ENCODE data around the gene SELENOM.
"Not testable (repeated sequence)": the region's sequence is repeated elsewhere in the genome, so short reads cannot be mapped to it uniquely, and the experiment has no call there.

SELENOM gene

DNA sequence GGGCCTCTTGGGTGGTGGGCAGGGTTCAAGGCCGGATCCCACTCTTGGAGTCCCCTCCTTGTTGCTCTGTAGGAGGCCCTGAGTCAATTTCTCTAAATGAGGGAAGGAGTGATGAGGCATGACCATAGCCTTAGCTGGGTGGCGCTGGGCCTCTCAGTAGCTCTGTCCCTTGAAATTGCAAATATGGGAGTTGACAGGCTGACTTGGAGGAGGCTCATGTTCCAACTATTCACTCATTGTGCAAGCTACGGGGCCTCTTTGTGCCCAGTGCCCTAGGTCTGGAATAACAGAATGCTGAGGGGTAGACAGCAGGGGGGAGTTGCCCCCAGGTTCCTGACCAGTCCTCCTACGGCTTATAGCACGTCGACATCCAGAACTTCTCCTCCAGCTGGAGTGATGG, 8.0 kb downstream of the SELENOM start:
- Histone ChIP-seq H2AFZ (ENCODE audit: low read depth, low read length, severe bottlenecking) (no peak overlapping the region), H3K4me2 (ENCODE audit: low read depth, low read length, poor library complexity, severe bottlenecking) (no peak overlapping the region), H3K79me2 (ENCODE audit: insufficient read depth, low read length) (no peaks in the 10 kb centered on the region), H3K27me3 (ENCODE audit: low read length) (no peaks in the 10 kb centered on the region), H3K9ac (ENCODE audit: low read length) (no peak overlapping the region), H3K9me2 (replicated peaks; ENCODE audit: insufficient read depth, low read length) (no peaks in the 10 kb centered on the region), H3K9me3 (ENCODE audit: insufficient read depth, low read length) (no peaks in the 10 kb centered on the region), H3F3A (ENCODE audit: insufficient read depth) (no peaks in the 10 kb centered on the region), H3K4me3 (ENCODE audit: insufficient read depth, low read length, poor library complexity, severe bottlenecking) (no peak overlapping the region), H4K20me1 (ENCODE audit: low read depth, low read length) (no peaks in the 10 kb centered on the region), H3K36me3 (ENCODE audit: low read length) (no peaks in the 10 kb centered on the region), H3K27ac (ENCODE audit: low read depth, low read length) (no peak overlapping the region)
- no peak for TF ChIP-seq EZH2phosphoT487 (conservative IDR thresholded peaks at IDR 0.05; ENCODE audit: low read length)
- no peak for TF ChIP-seq CTCF (IDR thresholded peaks at IDR 0.05; ENCODE audit: insufficient read depth, low read length, poor library complexity, severe bottlenecking)

DNA sequence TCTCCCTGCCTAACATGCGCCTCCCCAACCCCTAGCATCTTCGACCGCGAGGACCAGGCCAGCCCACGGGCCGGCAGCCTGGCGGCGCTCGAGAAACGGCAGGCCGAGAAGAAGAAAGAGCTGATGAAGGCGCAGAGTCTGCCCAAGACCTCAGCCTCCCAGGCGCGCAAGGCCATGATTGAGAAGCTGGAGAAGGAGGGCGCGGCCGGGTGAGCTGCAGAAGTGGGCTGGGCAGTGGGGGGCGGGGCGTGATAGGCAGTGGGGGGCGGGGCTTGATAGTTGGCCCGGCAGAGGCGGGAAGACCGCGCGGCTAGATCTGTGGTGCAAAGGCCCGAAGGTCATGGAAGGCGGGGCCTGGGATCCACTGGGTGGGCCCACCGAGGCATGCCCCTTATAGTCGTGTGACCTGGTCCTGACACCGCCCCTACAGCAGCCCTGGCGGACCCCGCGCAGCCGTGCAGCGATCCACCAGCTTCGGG, 8.7 kb downstream of the SELENOM start:
- no peaks in the 10 kb centered on the region for H3K9me3 ChIP-seq (ENCODE audit: insufficient read depth, low read length)
- no peak overlapping the region for H2AFZ ChIP-seq (ENCODE audit: low read depth, low read length, severe bottlenecking)
- no peaks in the 10 kb centered on the region for H4K20me1 ChIP-seq (ENCODE audit: low read depth, low read length)
- no peaks in the 10 kb centered on the region for H3K79me2 ChIP-seq (ENCODE audit: insufficient read depth, low read length)
- no peaks in the 10 kb centered on the region for H3K27me3 ChIP-seq (ENCODE audit: low read length)
- H3F3A ChIP-seq (ENCODE audit: insufficient read depth), result no peaks in the 10 kb centered on the region
- no peak overlapping the region for H3K9ac ChIP-seq (ENCODE audit: low read length)
- H3K27ac ChIP-seq (ENCODE audit: low read depth, low read length), result no peak overlapping the region
- H3K4me2 ChIP-seq (ENCODE audit: low read depth, low read length, poor library complexity, severe bottlenecking), result no peak overlapping the region
- H3K9me2 ChIP-seq (replicated peaks; ENCODE audit: insufficient read depth, low read length), result no peaks in the 10 kb centered on the region
- no peak overlapping the region for H3K4me3 ChIP-seq (ENCODE audit: insufficient read depth, low read length, poor library complexity, severe bottlenecking)
- H3K36me3 ChIP-seq (ENCODE audit: low read length), result no peaks in the 10 kb centered on the region
- TF ChIP-seq EZH2phosphoT487 (conservative IDR thresholded peaks at IDR 0.05; ENCODE audit: low read length) (no peak), CTCF (IDR thresholded peaks at IDR 0.05; ENCODE audit: insufficient read depth, low read length, poor library complexity, severe bottlenecking) (no peak)

- H3K27me3 ChIP-seq (ENCODE audit: low read length), result no peaks in the 10 kb centered on the region
- no peaks in the 10 kb centered on the region for H3K9me3 ChIP-seq (ENCODE audit: insufficient read depth, low read length)
- H4K20me1 ChIP-seq (ENCODE audit: low read depth, low read length), result no peaks in the 10 kb centered on the region
- H3F3A ChIP-seq (ENCODE audit: insufficient read depth), result no peaks in the 10 kb centered on the region
- no peaks in the 10 kb centered on the region for H3K9me2 ChIP-seq (replicated peaks; ENCODE audit: insufficient read depth, low read length)
- H3K4me2 ChIP-seq (ENCODE audit: low read depth, low read length, poor library complexity, severe bottlenecking), result no peak overlapping the region
- H3K9ac ChIP-seq (ENCODE audit: low read length), result no peak overlapping the region
- H2AFZ ChIP-seq (ENCODE audit: low read depth, low read length, severe bottlenecking), result no peak overlapping the region
- no peaks in the 10 kb centered on the region for H3K79me2 ChIP-seq (ENCODE audit: insufficient read depth, low read length)
- TF ChIP-seq CTCF (IDR thresholded peaks at IDR 0.05; ENCODE audit: insufficient read depth, low read length, poor library complexity, severe bottlenecking) (no peak), EZH2phosphoT487 (conservative IDR thresholded peaks at IDR 0.05; ENCODE audit: low read length) (no peak)
- no peak overlapping the region for H3K27ac ChIP-seq (ENCODE audit: low read depth, low read length)
- no peak overlapping the region for H3K4me3 ChIP-seq (ENCODE audit: insufficient read depth, low read length, poor library complexity, severe bottlenecking)
- H3K36me3 ChIP-seq (ENCODE audit: low read length), result no peaks in the 10 kb centered on the region
Measured at GRCh38 chr22:31097941-31098631, 9.3 kb downstream of the SELENOM start.

DNA sequence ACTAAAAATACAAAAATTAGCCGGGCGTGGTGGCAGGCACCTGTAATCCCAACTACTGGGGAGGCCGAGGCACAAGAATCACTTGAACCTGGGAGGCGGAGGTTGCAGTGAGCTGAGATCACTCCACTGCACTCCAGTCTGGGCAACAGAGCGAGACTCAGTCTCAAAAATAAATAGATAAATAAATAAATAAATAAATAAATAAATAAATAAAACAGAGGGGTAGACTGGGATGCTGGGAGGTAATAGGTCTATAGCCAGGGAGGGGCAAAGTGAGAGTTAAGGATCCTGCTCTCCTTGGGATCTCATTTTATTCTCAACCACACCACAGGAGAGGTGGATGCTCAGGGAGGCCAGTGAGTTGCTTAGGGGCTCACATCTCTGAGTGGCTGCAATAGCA, 9.8 kb downstream of the SELENOM start:
- not testable (repeated sequence) for H3K79me2 ChIP-seq (ENCODE audit: insufficient read depth, low read length); H3K27me3 ChIP-seq (ENCODE audit: low read length); H3F3A ChIP-seq (ENCODE audit: insufficient read depth); H3K9me3 ChIP-seq (ENCODE audit: insufficient read depth, low read length); H3K9ac ChIP-seq (ENCODE audit: low read length); H4K20me1 ChIP-seq (ENCODE audit: low read depth, low read length); H3K4me3 ChIP-seq (ENCODE audit: insufficient read depth, low read length, poor library complexity, severe bottlenecking); H3K27ac ChIP-seq (ENCODE audit: low read depth, low read length); H2AFZ ChIP-seq (ENCODE audit: low read depth, low read length, severe bottlenecking); H3K36me3 ChIP-seq (ENCODE audit: low read length); H3K4me2 ChIP-seq (ENCODE audit: low read depth, low read length, poor library complexity, severe bottlenecking); H3K9me2 ChIP-seq (replicated peaks; ENCODE audit: insufficient read depth, low read length)
